GM18867 (cell line): ENCODE measurements around the gene RNF5.
"Not testable (repeated sequence)": the region's sequence is repeated elsewhere in the genome, so short reads cannot be mapped to it uniquely, and the experiment has no call there.

Experiments used
- ATAC-seq: cut with Tn5 transposase; IDR thresholded peaks from one replicate; pipeline ENCODE4 v1.9.1; 2021; ENCODE audit warnings: mild to moderate bottlenecking, moderate library complexity; ENCODE audit not compliant: unreplicated experiment

RNF5 gene

DNA sequence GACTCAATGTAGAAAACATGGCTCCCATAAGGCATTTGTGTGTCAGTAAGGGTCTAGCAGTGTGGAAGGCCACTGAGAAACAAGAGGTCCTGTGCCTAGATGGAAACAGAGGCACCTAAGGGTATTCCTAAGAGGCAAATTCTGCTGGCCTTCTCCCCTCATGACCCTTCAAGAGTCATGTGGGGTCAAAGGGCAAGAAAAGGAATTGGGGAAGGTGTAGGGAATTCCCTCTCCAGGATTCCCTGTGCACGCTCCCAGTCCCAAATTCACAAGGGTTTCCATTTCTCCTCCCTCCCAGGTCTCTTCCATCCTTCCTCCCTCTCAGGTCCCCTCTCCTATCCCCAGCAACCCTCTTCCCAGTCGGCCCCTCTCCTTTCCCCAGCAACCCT, 2.9 kb upstream of the RNF5 start:
- no peak for ATAC-seq

DNA sequence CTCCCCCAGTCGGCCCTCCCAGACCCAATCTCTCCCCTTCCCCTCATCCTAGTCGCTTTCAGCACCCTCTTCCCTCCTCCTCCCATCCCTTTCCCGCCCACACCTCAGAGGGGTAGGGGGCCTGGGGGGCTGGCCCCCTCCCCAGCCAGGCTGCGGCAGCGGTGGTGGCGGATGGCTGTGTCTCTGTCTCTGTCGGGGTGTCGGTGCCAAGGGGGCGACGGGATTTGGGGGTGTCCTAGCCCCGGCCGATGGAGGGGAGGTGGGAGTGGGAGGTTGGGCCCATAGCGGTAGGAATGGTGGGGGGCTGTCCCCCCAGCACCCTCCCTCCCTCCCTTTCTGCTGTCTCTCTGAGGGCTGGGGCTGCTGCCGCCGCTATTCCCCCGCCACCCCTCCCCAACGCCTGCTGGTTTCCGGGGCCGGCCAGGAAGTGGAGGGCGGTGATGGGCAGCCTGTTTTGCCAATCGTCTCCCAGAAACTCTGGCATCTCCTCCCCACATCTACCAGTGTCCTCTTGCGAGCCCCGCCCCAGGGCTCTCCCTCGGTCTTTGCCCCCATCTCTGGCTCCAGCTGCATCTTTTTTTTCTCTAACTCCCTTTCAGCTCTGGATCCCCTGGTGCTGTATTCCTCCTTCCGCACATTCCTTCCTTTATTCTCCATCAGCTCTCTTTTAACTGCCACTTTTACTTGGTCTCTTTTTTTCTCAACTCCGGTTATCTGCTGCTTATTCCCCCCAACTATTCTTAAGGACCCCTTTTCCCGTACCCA, 2.3 kb upstream of the RNF5 start, which contains the start of gene AGPAT1:
Gene AGPAT1 (minus strand): TSS at position 374 of the 765 bp plus-strand sequence. CDS start 4,588 bp downstream, outside the sequence.
- ATAC-seq, result peak; percentile 43

DNA sequence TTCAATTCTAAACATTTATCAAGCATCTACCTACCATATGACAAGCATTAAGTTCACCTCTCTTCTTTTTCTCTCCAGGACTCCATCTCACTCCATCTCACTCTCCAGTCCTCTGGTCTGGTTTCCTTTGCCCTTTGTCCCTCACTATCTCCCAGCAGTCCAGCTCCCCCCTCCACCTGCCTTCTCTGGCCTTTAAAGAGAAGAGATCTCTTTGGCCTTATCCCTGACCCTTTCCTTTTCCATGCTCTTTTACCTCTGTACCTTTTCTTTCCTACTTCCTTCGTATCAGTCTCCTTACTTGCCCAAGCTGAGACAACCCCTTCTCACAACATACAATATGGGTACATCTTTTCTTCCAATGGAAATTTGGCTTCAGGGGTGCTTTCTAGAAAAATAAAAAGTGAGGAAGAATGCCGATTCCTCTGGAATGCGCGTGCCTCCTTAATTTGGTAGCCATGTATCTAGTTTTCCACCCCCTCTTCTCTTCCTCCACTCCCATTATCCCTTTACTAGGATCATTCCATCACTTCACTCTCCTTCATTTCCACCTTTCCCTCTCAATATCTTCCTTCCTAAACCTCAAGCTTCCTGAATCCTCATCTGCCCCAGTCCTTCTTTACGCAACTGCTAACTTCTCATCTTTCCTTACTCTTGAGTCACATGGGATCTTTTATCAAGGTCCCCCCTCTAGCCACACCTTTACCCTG, 1.6 kb upstream of the RNF5 start:
- ATAC-seq, result no peak

DNA sequence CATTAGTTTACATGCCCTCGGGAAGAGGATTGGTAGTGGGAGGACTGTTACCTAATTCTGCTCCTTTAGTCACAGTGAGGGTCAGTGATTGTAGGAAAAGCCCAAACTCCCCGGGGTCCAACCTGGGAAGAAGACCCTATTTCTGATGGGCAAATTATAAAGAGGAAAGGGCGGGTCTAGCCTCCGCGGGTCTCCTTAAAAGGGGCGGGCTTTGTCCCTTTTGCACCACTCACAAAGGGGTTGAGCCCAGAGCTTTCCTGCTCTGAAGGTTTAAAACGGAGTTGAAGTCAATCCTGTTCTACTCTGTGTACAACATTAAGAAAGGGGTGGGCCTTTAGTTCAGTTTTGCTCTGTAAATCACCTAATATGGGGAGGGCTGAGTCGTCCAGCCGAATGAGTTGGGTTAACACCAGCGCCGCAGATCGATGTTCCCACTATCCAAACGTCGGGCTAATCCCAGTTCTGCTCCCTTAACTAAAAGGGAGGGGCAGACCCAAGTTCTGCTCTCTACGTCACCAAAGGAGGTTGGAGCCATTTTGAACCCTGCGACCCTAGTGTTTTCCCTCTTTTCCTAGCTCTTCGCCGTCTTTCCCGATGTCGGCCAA, 920 bp upstream of the RNF5 start:
- no peak for ATAC-seq

DNA sequence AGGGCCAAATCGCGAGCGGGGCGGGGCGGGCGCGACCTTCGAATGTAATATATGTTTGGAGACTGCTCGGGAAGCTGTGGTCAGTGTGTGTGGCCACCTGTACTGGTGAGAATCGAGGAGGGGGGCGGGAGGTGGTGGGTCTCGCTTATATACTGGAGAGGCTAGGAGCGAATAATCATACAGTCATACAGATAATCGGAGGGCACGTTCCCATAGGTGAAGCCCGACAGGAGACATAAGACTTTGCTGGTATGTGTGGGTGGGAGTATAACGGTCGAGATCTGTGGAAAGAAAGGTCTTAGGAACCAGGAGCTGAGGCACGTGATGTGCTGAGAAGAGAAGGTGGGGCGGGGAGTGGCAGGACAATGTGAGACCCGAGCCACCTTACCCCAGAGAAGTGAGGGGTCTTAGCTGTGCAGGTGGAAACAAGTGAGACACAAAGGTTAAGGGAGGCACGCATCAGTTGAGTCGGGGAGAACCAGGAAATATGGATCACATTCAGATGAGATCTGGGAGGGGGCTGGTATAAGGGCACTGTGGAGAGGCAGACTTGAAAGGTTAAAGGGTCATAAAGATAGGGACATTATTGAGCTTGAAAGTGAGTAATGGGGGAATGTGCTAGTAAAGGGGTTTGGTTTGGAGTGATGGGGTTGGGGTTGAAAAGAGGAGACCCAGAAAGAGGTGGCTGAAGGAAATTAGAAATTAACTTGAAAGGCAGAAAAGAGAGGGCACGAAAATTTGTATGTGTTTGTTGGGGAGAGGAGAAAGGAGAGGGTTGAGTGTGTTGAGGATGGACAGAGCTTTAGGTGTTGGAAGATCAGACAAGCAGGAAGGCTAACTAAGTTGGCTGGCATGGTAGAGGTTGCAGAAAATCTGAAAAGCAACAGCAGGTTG, 589 bp downstream of the RNF5 start:
- ATAC-seq, result no peak

DNA sequence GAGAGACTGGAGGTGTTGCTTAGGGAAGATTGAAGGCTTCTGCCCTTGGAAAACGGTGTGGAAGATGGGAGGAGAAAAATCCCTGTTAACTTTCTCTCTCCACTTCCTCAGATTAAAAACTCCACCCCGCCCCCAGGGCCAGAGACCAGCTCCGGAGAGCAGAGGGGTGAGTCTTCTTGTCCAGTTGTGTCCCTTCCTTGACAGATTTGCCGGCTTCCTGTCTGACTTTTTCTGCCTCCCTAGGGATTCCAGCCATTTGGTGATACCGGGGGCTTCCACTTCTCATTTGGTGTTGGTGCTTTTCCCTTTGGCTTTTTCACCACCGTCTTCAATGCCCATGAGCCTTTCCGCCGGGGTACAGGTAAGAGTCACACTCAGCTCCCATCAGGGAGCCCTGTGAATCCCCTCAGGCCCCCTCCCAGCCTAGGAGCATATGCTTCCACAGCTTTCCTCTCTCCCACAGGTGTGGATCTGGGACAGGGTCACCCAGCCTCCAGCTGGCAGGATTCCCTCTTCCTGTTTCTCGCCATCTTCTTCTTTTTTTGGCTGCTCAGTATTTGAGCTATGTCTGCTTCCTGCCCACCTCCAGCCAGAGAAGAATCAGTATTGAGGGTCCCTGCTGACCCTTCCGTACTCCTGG, 1.7 kb downstream of the RNF5 start:
- no peak for ATAC-seq

DNA sequence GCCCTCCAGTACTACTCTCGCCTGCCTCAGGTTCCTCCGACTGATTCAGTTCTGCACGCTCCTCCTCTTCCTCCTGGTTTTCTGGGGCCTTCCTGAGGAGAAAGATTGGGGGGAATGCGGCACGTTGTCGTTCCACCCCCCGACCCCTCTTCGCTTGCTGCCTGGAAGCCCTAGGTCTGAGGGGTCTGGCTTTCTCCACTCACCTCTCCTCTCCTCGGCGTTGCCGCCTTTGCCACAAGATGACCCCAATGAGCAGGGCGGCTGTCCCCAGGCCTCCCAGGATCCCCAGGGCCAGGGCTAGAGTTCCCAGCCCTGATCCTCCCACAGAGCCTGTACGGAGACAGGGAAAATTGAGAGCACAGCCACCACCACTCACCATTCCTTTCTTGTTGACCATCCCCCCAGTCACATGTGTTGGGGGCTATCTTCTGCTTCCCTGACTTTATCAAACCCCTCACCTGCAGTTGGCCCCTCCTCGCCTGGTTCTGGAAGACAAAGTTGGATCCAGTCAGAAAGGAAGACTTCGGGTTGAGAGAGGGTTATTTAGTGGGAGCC, 3.0 kb downstream of the RNF5 start:
- ATAC-seq, result no peak

DNA sequence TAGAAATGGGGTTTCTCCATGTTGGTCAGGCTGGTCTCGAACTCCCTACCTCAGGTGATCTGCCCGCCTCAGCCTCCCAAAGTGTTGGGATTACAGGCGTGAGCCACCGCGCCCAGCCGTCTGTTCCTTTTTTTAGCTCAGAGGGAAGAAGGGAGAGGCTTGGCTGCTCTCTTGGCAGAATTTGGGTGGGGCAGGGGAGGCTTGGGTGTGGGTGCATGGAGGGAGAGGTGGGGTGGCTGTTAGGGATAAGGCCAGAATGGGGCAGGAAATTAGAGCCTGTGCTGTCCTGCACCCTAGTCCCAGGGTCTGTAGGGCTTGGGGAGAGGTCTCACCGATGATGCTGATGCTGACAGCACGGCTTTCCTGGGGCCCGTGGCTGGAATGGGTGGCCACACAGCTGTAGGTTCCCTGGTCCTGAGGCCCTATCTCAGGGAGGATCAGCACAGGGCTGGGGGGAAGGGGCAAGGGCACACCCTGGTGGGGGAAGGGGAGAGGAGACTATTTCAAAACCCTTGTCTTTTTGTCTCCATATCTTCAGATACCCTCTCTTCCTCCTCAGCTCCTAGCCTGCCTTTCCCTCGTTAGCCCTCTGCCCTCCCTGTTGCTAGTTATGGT, 3.8 kb downstream of the RNF5 start:
- no peak for ATAC-seq

DNA sequence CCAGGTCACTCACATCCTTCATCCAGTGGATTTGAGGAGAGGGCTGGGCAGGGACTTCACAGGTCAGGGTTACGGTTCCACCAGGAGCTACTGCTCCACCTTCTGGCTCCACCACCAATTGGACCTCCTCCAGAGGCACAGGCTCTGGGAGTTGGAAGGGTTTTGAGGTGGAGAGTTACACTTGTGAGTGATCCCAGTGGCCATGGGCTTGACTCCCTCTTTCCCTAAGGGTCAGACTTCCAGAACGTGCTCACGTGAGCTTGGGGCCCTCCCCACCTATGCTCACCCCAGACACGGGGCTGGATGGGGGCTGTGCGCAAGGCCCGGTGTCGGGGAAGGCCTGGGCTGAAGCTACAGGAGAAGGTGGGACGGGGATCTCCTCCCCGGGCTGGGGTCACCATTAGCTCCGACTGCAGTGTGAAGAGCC, 4.4 kb downstream of the RNF5 start:
- ATAC-seq, result no peak

DNA sequence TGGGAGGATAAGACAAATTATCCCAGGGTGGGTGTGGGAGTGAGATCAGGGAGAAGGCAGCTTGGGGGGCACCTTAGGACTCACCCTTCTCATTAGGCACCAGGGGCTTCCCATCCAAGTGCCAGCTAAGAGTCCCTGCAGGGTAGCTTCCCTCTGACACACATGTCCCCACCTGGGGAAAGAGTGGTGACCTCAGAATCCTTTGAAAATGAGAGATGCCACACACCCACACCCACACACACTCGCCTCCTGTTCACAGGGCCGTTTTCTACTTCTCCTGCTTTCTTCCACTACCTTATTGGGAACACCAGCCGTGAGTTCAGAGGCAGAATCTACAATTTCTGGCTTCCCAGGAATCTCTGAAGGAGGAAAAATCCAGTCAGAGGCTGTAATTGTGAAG, 4.8 kb downstream of the RNF5 start:
- no peak for ATAC-seq

DNA sequence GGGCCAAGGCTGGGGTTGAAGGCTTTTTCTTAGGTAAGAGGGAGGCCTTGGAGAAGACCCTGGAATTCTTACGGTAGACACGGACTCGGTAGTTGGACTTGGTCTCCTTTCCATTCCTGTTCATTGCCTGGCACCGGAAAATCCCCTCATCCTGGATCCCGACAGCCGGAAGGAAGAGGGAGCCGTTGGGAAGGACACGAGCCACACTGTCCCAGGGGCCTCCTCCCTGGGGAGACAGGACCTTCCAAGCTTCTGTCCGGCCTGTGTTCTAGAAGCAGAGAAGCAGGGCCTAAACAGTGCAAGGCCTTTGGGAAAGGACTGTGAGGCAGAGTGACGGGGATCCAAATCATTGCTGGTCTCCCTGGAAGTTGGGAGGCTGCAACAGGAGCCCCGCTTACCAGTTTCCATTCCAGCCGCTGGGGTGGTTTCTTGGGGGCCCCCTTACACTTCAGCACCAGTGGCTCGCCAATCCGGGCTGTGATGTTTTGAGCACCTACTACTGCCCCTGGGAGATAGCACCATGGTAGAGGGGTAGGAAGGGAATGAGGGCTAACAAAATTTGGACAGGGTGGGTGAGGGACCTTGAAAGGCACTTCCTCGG, 5.4 kb downstream of the RNF5 start:
- ATAC-seq, result no peak

DNA sequence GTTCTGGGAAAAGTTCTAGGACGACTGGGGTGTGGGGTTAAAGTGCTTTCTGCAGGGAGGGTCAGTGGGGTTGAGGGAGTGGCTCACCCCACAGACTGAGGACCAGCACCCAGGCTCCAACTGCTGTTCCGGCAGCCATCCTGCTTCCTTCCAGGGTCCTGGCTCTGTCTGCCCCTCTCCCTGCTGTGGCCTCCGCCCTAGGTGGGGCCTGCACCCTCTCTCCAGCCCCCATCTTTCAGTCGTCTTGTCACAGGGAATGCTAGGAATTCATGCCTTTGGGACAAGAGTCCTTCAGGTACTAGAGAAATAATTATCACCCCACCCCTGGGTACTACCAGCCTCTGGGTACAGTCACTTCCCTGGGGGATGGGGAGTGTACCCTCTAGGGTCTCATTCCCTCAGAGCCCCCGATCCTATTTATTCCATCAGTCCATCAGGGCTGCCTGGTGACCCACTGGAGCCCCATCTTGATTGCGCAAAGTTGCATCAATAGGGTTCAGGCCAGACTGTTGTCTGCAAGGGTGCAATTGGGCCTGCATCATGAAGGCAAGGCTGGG, 6.0 kb downstream of the RNF5 start, which contains the start of gene AGER:
Gene AGER (minus strand): TSS at position 170 of the 557 bp plus-strand sequence. CDS start 31 bp downstream, at position 139.
- no peak for ATAC-seq

DNA sequence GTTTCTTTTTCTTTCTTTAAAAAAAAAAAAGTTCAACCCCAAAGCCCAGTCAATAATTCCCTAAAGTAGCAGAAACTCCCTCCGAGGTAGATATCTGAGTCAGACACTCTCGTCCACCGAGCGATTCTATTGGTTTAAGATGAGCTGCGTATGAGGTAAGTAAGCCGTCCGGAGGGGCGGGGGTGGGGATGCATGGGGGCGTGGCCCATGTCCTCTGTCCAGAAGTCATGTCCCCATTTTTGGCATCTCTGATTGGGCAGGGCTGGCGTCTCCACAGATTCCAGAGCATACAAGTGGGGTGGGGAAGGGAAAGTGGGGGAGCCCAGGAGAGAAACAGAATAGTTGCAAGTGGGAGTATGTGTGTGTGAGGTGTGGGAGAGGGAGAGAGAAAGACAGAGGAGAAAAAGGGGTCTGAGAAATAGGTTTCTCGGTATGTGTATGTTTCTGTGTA, 7.5 kb downstream of the RNF5 start:
- ATAC-seq, result not testable (repeated sequence)

DNA sequence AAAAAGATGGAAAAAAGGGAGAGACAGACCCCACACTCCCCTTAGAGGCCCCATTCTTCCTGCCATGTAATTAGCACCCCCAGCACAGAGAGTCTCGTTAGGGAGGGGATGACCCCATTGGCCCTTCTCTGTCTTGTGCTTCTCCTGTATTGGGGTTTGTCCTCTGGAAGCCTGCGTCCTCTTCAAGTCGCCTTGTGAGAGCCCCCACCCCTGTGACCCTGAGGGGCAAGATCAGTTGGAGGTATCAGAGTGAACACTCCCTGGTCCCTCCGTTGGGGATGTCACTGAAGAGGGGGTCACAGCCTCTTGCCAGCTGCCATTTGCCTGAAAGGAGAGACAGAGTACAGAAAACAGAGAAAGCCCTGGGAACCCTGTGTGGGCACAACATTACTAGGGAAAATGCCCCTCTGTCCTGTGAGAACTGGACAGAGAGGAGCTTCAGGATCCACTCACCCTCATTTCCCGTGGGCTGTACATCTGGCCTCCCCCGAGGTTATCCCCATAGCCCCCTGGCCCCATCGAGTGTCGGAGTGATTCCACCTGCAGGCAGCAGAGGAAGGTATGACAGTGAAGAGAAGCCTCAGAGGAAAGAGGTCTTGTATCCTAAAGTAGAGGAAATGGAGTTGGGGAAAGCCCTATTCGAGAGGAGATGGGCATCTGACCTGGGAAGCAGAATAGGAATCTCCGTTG, 8.1 kb downstream of the RNF5 start:
- not testable (repeated sequence) for ATAC-seq

DNA sequence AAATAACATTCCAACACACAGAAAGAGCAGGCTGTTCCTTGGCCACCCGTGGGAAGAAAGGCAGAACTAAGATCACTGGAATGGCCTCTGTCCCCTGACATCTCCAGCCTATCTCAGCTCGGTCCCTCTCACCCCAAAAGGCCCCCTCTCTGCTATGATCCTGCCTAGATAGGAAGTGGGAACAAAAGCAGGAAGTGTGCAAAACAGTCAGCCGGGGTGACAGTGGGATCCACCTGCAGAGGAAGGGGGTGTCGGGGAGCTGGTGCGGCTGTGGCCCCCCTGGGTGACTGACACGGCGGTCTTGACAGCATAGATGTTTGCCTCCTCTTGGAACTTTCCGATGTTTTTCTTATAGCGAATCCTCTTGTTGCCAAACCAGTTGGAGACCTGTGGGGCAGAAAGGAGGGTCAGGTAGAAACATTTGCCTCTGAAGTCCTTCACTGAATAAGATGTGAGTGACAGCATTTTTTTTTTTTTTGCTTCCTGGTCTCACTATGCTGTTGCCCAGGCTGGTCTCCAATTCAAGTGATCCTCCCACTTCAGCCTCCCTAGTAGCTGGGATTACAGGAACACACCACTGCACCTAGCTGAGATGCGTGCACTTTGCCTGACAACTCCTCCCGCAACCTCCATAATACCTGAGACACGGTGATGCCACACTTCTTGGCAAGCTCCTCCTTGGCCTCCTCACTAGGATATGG, 9.0 kb downstream of the RNF5 start:
- no peak for ATAC-seq

DNA sequence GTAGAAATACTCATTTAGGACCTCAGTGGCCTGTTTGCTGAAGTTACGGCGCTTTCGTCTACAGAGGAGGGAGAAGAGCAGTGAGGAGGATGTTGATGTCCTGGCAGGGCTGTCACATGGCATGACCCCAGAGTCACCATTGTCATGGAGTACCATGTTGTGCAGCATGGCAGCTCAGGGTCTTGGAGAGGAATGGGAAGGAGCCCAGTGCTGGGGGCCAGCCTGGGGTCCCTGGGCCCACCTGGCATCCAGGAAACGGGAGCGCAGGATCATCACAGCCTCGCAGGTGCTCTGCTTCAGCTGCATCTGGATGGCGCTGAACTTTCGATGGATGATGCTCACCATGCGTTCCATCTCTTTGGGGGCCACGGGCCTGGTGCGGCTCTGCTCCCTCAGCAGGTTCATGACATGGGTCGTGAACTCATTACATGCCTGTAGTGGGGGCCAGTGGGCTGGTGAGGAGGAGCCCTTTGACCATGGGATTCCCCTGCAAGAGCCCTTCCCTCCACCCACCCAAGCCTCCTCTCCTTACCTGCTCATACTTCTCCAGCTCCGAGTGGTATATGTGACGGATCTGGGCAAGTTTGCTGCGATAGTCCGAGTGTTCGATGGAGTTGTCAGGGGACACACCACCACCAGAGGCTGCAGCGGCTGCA, 9.6 kb downstream of the RNF5 start:
- not testable (repeated sequence) for ATAC-seq
